Lung (tissue), 12 donors: Measurements from ENCODE around the gene CHSY3. TPM values are rescaled to one million over a fixed set of nuclear protein-coding genes. Genes with fewer than 3 reads are reported as not detected.
A peak's percentile ranks its signal among the peaks of the same experiment; 100 is the strongest.

Source experiments
- ATAC-seq: fragments of 200-7000 bp; cut with Tn5 transposase; one replicate; pipeline ENCODE4 v1.9.1; 2020; ENCODE audit warnings: moderate number of reproducible peaks; ENCODE audit not compliant: insufficient read depth, low FRiP score
- DNase-seq, 3 donors: peaks; one replicate each; pipeline ENCODE4 v3.0.0-alpha.2; 2013 to 2017
- H3K27ac ChIP-seq, 2 donors: one replicate each; pipeline ENCODE4 v1.5.1; 2013; ENCODE audit warnings: mild to moderate bottlenecking in 2 of 2, moderate library complexity in 2 of 2, control low read depth in 1 of 2, inconsistent platforms in 1 of 2, low read depth in 1 of 2, low read length in 1 of 2
- H3K27me3 ChIP-seq, 3 donors: one replicate each; pipeline ENCODE4 v1.5.1; 2013; ENCODE audit warnings: low read length in 2 of 3; ENCODE audit not compliant: control insufficient read depth in 3 of 3, insufficient read depth in 3 of 3
- H3K36me3 ChIP-seq, 4 donors: one replicate each; pipeline ENCODE4 v1.5.1; 2013; ENCODE audit warnings: low read length in 4 of 4, mild to moderate bottlenecking in 1 of 4, moderate library complexity in 1 of 4; ENCODE audit not compliant: control insufficient read depth in 4 of 4, insufficient read depth in 4 of 4
- H3K4me1 ChIP-seq, 5 donors: one replicate each; pipeline ENCODE4 v1.5.1; 2013; ENCODE audit warnings: low read length in 5 of 5, mild to moderate bottlenecking in 2 of 5, moderate library complexity in 1 of 5; ENCODE audit not compliant: control insufficient read depth in 5 of 5, insufficient read depth in 5 of 5
- H3K4me3 ChIP-seq: one replicate; pipeline ENCODE4 v1.5.1; 2013; ENCODE audit warnings: mild to moderate bottlenecking, control low read depth, moderate library complexity
- H3K9ac ChIP-seq, 2 donors: one replicate each; pipeline ENCODE4 v1.5.1; 2013; ENCODE audit warnings: low read length in 2 of 2, control low read depth in 1 of 2; ENCODE audit not compliant: insufficient read depth in 1 of 2
- H3K9me3 ChIP-seq, 4 donors: one replicate each; pipeline ENCODE4 v1.5.1; 2013; ENCODE audit warnings: low read length in 3 of 4, mild to moderate bottlenecking in 1 of 4, moderate library complexity in 1 of 4; ENCODE audit not compliant: control insufficient read depth in 4 of 4, insufficient read depth in 3 of 4
- WGBS, 2 donors: extraction: QIAGEN DNeasy Blood & Tissue Kit; methylation state at CpG; one replicate each; pipeline ENCODE4 v1.1.7; 2013; 5-methylcytosine and 5-hydroxymethylcytosine counted together
- polyA plus RNA-seq, 2 donors: library from polyadenylated mRNA; stranded (reverse); fragments of 200-250 nt; gene quantifications; one replicate each; pipeline ENCODE4 v1.2.1, GENCODE V29; 2013
- total RNA-seq, 2 donors: library from RNA; depleted of rRNA in 1 of 2; stranded (reverse); fragments of >200 nt in 1 of 2; gene quantifications; one replicate each; pipeline ENCODE4 v1.2.1, GENCODE V29; 2014 to 2021
- TF ChIP-seq, protein P1 (sequence below): IDR thresholded peaks from 2 replicates; pipeline ENCODE4 v1.5.1; 2012; ENCODE audit warnings: mild to moderate bottlenecking; ENCODE audit errors: control extremely low read depth, extremely low read depth
- donor health status: control.
- donor health status: control.
- donor health status: Bipolar disorder and iron deficiency.
- donor health status: healthy.
- donor health status: DM: yes; HTN: yes; CAD: no.

The CHSY3 gene
- total and polyA plus RNA-seq, 4 donors = 0.41 to 6.7 (median 3.0) TPM

DNA sequence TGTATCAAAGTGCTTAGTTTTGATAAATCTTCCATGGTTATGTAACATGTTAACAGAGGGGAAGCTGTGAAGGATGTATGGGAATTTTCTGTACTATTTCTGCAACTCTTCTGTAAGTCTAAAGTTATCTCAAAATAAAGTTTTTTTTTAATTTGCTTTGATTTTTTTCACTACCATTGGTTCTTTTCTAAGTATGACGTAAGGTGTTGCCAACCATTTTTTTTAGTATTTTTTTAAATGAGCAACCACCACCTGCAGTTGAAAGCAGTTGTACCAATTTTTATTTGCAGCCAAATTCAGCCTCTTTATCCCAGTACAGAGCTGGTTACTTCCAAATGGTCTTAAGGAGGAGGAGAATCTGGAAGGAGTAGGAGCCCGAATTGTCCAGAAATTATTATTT is 192.2 kb downstream of the CHSY3 start:
- WGBS, 2 donors = 95 to 96% methylated on average over 2 of the region's 2 CpGs

DNA sequence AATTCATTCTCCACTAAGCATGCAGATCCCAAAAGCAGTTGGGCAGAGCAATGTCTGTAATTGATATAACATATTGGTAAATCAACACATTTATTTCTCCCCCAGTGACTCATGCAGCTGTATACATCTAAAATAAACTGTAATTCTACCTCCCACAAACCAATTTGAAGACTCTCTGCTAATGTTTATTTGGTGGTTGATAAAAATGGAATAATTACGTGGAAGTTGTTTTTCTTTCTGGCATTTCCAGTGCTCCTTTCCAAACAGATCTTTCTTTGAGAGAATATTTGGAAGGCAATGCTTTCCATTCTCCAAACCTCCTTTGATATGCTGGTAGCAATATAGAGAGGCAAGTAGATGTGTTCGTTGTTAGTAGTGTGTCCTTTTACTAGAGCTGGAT is 194.7 kb downstream of the CHSY3 start:
- WGBS, 2 donors = 57 to 80% methylated on average over 2 of the region's 2 CpGs
- Histone ChIP-seq H3K27me3 (no peaks in the 10 kb centered on the region), H3K4me3 (no peak overlapping the region), H3K9ac (no peak overlapping the region), H3K36me3 (no peaks in the 10 kb centered on the region), H3K4me1 (peaks cover 0 to 19% (median 0%) of the 10 kb centered on the region in 5 donors), H3K9me3 (no peaks in the 10 kb centered on the region), H3K27ac (no peak overlapping the region)
- ATAC-seq (no peak), DNase-seq (peak in 2 of 3 donors; percentile 52 to 65)
- TF ChIP-seq, protein P1, sequence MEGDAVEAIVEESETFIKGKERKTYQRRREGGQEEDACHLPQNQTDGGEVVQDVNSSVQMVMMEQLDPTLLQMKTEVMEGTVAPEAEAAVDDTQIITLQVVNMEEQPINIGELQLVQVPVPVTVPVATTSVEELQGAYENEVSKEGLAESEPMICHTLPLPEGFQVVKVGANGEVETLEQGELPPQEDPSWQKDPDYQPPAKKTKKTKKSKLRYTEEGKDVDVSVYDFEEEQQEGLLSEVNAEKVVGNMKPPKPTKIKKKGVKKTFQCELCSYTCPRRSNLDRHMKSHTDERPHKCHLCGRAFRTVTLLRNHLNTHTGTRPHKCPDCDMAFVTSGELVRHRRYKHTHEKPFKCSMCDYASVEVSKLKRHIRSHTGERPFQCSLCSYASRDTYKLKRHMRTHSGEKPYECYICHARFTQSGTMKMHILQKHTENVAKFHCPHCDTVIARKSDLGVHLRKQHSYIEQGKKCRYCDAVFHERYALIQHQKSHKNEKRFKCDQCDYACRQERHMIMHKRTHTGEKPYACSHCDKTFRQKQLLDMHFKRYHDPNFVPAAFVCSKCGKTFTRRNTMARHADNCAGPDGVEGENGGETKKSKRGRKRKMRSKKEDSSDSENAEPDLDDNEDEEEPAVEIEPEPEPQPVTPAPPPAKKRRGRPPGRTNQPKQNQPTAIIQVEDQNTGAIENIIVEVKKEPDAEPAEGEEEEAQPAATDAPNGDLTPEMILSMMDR = no peak

More for the DNA sequence above, 192.2 kb downstream of the CHSY3 start:
- DNase-seq (no peak), ATAC-seq (no peak)
- no peaks in the 10 kb centered on the region for H3K27me3 ChIP-seq
- H3K4me3 ChIP-seq = no peak overlapping the region
- H3K27ac ChIP-seq = no peak overlapping the region
- no peaks in the 10 kb centered on the region for H3K36me3 ChIP-seq
- peaks cover 0 to 4% (median under 1%) of the 10 kb centered on the region in 4 donors for H3K9me3 ChIP-seq
- no peak overlapping the region for H3K9ac ChIP-seq
- H3K4me1 ChIP-seq = peaks cover 0 to 19% (median 0%) of the 10 kb centered on the region in 5 donors
- TF ChIP-seq, protein P1 = no peak

DNA sequence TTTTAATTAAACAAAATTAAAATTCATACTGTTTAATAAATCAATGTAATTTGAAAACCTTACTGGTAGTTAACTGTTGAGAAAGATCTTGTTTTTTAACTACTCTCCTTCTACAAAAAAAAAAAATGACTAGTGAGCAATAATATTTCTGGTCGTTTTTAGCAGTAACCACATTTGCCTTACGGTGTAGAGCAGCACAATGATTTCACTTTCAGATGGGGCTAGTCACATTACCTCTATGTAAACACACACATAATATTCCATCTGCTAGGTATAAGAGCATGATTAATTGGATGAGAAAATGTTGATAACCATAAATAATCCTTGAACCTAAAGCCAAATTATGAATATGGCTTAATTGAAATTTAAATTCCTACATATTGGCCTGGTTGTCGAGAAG is 198.1 kb downstream of the CHSY3 start:
- TF ChIP-seq, protein P1 = no peak
- no peak overlapping the region for H3K27ac ChIP-seq
- WGBS, 2 donors = 75 to 82% methylated on average over 3 of the region's 3 CpGs
- H3K27me3 ChIP-seq = no peaks in the 10 kb centered on the region
- no peaks in the 10 kb centered on the region for H3K36me3 ChIP-seq
- no peak overlapping the region for H3K9ac ChIP-seq
- DNase-seq = no peak
- peaks cover 0 to 19% (median 0%) of the 10 kb centered on the region in 5 donors for H3K4me1 ChIP-seq
- no peak for ATAC-seq
- no peak overlapping the region for H3K4me3 ChIP-seq
- no peaks in the 10 kb centered on the region for H3K9me3 ChIP-seq

GRCh38 chr5:130102960-130103359 is 198.7 kb downstream of the CHSY3 start:
- TF ChIP-seq, protein P1 = no peak
- no peak overlapping the region for H3K9ac ChIP-seq
- no peak overlapping the region for H3K4me3 ChIP-seq
- H3K4me1 ChIP-seq = peaks cover 0 to 19% (median 0%) of the 10 kb centered on the region in 5 donors
- no peaks in the 10 kb centered on the region for H3K9me3 ChIP-seq
- no peaks in the 10 kb centered on the region for H3K27me3 ChIP-seq
- ATAC-seq (no peak), DNase-seq (no peak)
- no peaks in the 10 kb centered on the region for H3K36me3 ChIP-seq
- H3K27ac ChIP-seq = no peak overlapping the region
- WGBS, 2 donors = 93 to 95% methylated on average over 1 of the region's 1 CpG
